Fibroblast of lung (primary cell): ENCODE results near the gene TRIM37. TPM values are rescaled to one million over a fixed set of nuclear protein-coding genes. Genes with fewer than 3 reads are reported as not detected.
A peak's percentile ranks its signal among the peaks of the same experiment; 100 is the strongest.

ENCODE experiments used
- DNase-seq, 2 donors: peaks; one replicate each; pipeline versions ENCODE4 v3.0.0 to v3.0.0-alpha.2; 2010; ENCODE audit warnings: low read depth in 2 of 2
- H2AFZ ChIP-seq: 2 replicates; pipeline ENCODE4 v1.5.1; 2012; ENCODE audit warnings: low read length, control low read depth, inconsistent platforms
- H3K27ac ChIP-seq: 2 replicates; pipeline ENCODE4 v1.5.1; 2011; ENCODE audit warnings: low read length, control low read depth; ENCODE audit not compliant: insufficient read depth
- H3K27me3 ChIP-seq: 2 replicates; pipeline ENCODE4 v1.5.1; 2011; ENCODE audit warnings: mild to moderate bottlenecking, low read length; ENCODE audit not compliant: control insufficient read depth, insufficient read depth
- H3K36me3 ChIP-seq: 2 replicates; pipeline ENCODE4 v1.5.1; 2011; ENCODE audit warnings: low read length; ENCODE audit not compliant: control insufficient read depth, insufficient read depth
- H3K4me1 ChIP-seq: 2 replicates; pipeline ENCODE4 v1.5.1; 2011; ENCODE audit warnings: low read length; ENCODE audit not compliant: control insufficient read depth, insufficient read depth; ENCODE audit errors: extremely low read depth
- H3K4me2 ChIP-seq: 2 replicates; pipeline ENCODE4 v1.5.1; 2011; ENCODE audit warnings: low read length, control low read depth; ENCODE audit not compliant: insufficient read depth; ENCODE audit errors: extremely low read depth
- H3K4me3 ChIP-seq, 4 experiments: fragments of 200-600 bp in 1 of 4; sonication (generic) in 1 of 4; replicated peaks in 1 of 4; 2 replicates each; pipeline ENCODE4 v1.5.1; 2011 to 2016; ENCODE audit warnings: low read length in 4 of 4, low read depth in 3 of 4, mild to moderate bottlenecking in 3 of 4, control low read depth in 2 of 4, inconsistent platforms in 1 of 4, mixed read lengths in 1 of 4; ENCODE audit not compliant: insufficient read depth in 1 of 4; ENCODE audit errors: control extremely low read depth in 1 of 4
- H3K79me2 ChIP-seq: 2 replicates; pipeline ENCODE4 v1.5.1; 2012; ENCODE audit warnings: mild to moderate bottlenecking, low read length, inconsistent platforms; ENCODE audit not compliant: control insufficient read depth, insufficient read depth
- H3K9ac ChIP-seq: 2 replicates; pipeline ENCODE4 v1.5.1; 2011; ENCODE audit warnings: mild to moderate bottlenecking, low read length, control low read depth; ENCODE audit not compliant: insufficient read depth
- H3K9me3 ChIP-seq: 2 replicates; pipeline ENCODE4 v1.5.1; 2012; ENCODE audit warnings: low read depth, low read length; ENCODE audit not compliant: control insufficient read depth, insufficient read depth
- H4K20me1 ChIP-seq: 2 replicates; pipeline ENCODE4 v1.5.1; 2011; ENCODE audit warnings: low read length; ENCODE audit not compliant: control insufficient read depth, insufficient read depth; ENCODE audit errors: extremely low read depth
- CTCF ChIP-seq, 2 donors: IDR thresholded peaks in 1 of 2; conservative IDR thresholded peaks in 1 of 2; 1 replicate in 1 of 2; 2 replicates in 1 of 2; pipeline ENCODE4 v1.5.1; 2011 to 2012; ENCODE audit warnings: low read length in 2 of 2, control low read depth in 1 of 2, inconsistent platforms in 1 of 2, low read depth in 1 of 2, mild to moderate bottlenecking in 1 of 2
- EZH2 ChIP-seq: IDR thresholded peaks from 2 replicates; pipeline ENCODE4 v1.5.1; 2012; ENCODE audit warnings: low read length, control low read depth, mild to moderate bottlenecking; ENCODE audit errors: missing control alignments
- polyA plus RNA-seq, 2 donors: library from polyadenylated mRNA; depleted of rRNA in 1 of 2; stranded (reverse) in 1 of 2; unstranded in 1 of 2; fragments of >200 nt; gene quantifications; 2 replicates each; pipeline ENCODE4 v1.2.1, GENCODE V29; 2011 to 2012; ENCODE audit warnings: missing spikeins in 1 of 2
- total RNA-seq: library from RNA; depleted of rRNA; stranded (reverse); fragments of >200 nt; gene quantifications from 2 replicates; pipeline ENCODE4 v1.2.1, GENCODE V29; 2014

Gene TRIM37
- total and polyA plus RNA-seq, 2 donors (not counting 1 experiment from before 2014, with no cell fraction given): 29.3 to 55.3 TPM

- Histone ChIP-seq H4K20me1 (no peaks in the 10 kb centered on the region), H3K27ac (no peak overlapping the region), H3K9me3 (no peaks in the 10 kb centered on the region), H3K4me3 (no peak overlapping the region), H2AFZ (no peak overlapping the region), H3K4me2 (no peak overlapping the region), H3K36me3 (no peaks in the 10 kb centered on the region), H3K9ac (no peak overlapping the region), H3K79me2 (no peaks in the 10 kb centered on the region), H3K27me3 (no peaks in the 10 kb centered on the region), H3K4me1 (no peaks in the 10 kb centered on the region)
- TF ChIP-seq EZH2 (no peak), CTCF (conservative IDR thresholded peaks at IDR 0.05 in 1 of 2, IDR thresholded peaks at IDR 0.05 in 1 of 2; ENCODE audit: low read depth in 1 of 2, low read length in 2 of 2) (no peak)
- DNase-seq: no peak
These were observed 102.8 kb downstream of the TRIM37 start for GRCh38 chr17:59003860-59004259.

DNA sequence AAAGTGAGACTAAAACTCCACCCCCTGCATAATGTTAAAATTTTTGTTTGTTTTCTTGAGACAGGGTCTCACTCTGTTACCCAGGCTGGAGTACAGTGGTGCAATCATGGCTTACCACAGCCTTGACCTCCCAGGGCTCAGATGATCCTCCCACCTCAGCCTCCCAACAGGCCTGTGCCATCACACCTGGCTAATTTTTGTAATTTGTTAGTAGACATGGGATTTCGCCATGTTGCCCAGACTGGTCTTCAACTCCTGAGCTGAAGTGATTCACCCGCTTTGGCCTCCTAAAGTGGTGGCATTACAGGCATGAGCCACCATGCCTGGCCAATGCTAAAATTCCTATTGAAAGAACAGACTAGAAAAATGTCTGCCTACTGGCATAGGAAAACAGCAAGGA lies 103.8 kb downstream of the TRIM37 start:
- Histone ChIP-seq H3K4me1 (no peaks in the 10 kb centered on the region), H3K27ac (no peak overlapping the region), H3K27me3 (no peaks in the 10 kb centered on the region), H3K4me3 (no peak overlapping the region), H3K36me3 (no peaks in the 10 kb centered on the region), H2AFZ (no peak overlapping the region), H3K79me2 (no peaks in the 10 kb centered on the region), H4K20me1 (no peaks in the 10 kb centered on the region), H3K4me2 (no peak overlapping the region), H3K9ac (no peak overlapping the region), H3K9me3 (no peaks in the 10 kb centered on the region)
- DNase-seq: peak in 1 of 2 donors; percentile 45
- TF ChIP-seq EZH2: no peak
- TF ChIP-seq CTCF (conservative IDR thresholded peaks at IDR 0.05 in 1 of 2, IDR thresholded peaks at IDR 0.05 in 1 of 2; ENCODE audit: low read depth in 1 of 2, low read length in 2 of 2): no peak

DNA sequence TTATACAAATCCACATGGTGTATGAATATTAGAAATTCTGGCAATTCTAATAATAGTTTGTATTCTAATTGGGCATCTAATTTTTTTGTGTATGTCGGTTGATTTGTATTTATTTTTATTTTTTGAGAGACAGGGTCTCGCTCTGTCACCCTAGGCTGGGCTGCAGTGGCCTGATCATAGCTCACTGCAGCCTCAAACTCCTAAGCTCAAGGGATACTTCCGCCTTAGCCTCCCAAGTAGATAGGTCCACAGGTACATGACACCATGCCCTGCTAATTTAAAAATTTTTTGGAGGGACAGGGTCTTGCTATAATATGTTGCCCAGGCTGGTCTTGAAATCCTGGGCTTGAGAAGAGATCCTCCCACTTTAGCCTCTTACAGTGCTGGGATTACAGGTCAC lies 104.6 kb downstream of the TRIM37 start:
- no peak overlapping the region for H3K4me2 ChIP-seq
- TF ChIP-seq CTCF (conservative IDR thresholded peaks at IDR 0.05 in 1 of 2, IDR thresholded peaks at IDR 0.05 in 1 of 2; ENCODE audit: low read depth in 1 of 2, low read length in 2 of 2): no peak
- TF ChIP-seq EZH2: no peak
- H2AFZ ChIP-seq: no peak overlapping the region
- no peaks in the 10 kb centered on the region for H3K4me1 ChIP-seq
- H3K27me3 ChIP-seq: no peaks in the 10 kb centered on the region
- H3K9ac ChIP-seq: no peak overlapping the region
- no peaks in the 10 kb centered on the region for H3K79me2 ChIP-seq
- H3K36me3 ChIP-seq: no peaks in the 10 kb centered on the region
- DNase-seq: no peak
- H3K27ac ChIP-seq: no peak overlapping the region
- no peak overlapping the region for H3K4me3 ChIP-seq
- no peaks in the 10 kb centered on the region for H3K9me3 ChIP-seq
- H4K20me1 ChIP-seq: no peaks in the 10 kb centered on the region
